ENCODE results near the gene CREB1. TPM values are rescaled to one million over a fixed set of nuclear protein-coding genes. Genes with fewer than 3 reads are reported as not detected.

Gene CREB1
- total and polyA plus RNA-seq, 10 of the 15 experiments (the other 5 are each of a cell fraction or from before 2014, with no cell fraction given): 13.4 to 76.9 (median 39.5) TPM

- no peaks in the 10 kb centered on the region for H3K79me2 ChIP-seq (ENCODE audit: control insufficient read depth, insufficient read depth, low read length)
- ChIA-PET SMC1A (ENCODE audit: uncharacterized antibody, unreplicated experiment) (interaction anchor here (0.6 to 2.3 kb wide), 3 partner anchors 13 to 24 kb away, joined by 3 to 9 read pairs (median 3); no protein-coding TSS in a partner anchor), CTCF (no interaction called here), POLR2A (interaction anchor here (2.5 kb wide), 1 partner anchor 19 kb away, joined by 8 read pairs; no protein-coding TSS in a partner anchor), RAD21 (ENCODE audit: unreplicated experiment) (interaction anchor here (1.0 kb wide), 1 partner anchor 139 kb away, joined by 3 read pairs; no protein-coding TSS in a partner anchor)
- H4K20me1 ChIP-seq (ENCODE audit: control insufficient read depth, insufficient read depth): no peaks in the 10 kb centered on the region
- H2AFZ ChIP-seq (ENCODE audit: control insufficient read depth, low read depth, low read length): no peak overlapping the region
- TF ChIP-seq KDM1A (IDR thresholded peaks at IDR 0.05; ENCODE audit: borderline replicate concordance): no peak
- no peak for TF ChIP-seq RFX5 (IDR thresholded peaks at IDR 0.05; ENCODE audit: low read depth, low read length)
- TF ChIP-seq ATF7 (IDR thresholded peaks at IDR 0.05; ENCODE audit: low read depth): no peak
- TF ChIP-seq ZNF274 (IDR thresholded peaks at IDR 0.05; ENCODE audit: insufficient read depth, insufficient read length): no peak
- no peak for TF ChIP-seq NRF1 (conservative IDR thresholded peaks at IDR 0.05; ENCODE audit: low read depth, low read length)
- FAIRE-seq (no peak), ATAC-seq (no peak), DNase-seq (ENCODE audit: low read depth, low spot score) (no peak)
- H3K27me3 ChIP-seq (replicated peaks in 1 of 2; ENCODE audit: control insufficient read depth in 2 of 2, insufficient read depth in 2 of 2, low read length in 1 of 2): no peaks in the 10 kb centered on the region
- H3K4me1 ChIP-seq (ENCODE audit: control insufficient read depth, insufficient read depth, low read length): peaks cover 5% of the 10 kb centered on the region
- intact Hi-C loops (cut with micrococcal nuclease; ENCODE audit: unreplicated experiment) (no loop called here), in situ Hi-C loops (cut with MboI) (no loop called here)
- no peak overlapping the region for H3K4me3 ChIP-seq
- no peak overlapping the region for H3K9ac ChIP-seq (ENCODE audit: control insufficient read depth, insufficient read depth, low read length)
- no peak overlapping the region for H3K27ac ChIP-seq (ENCODE audit: control insufficient read depth, insufficient read depth)
- no TSS peak for BruUV-seq (replicated peaks)
- H3K4me2 ChIP-seq (ENCODE audit: control insufficient read depth, insufficient read depth): no peak overlapping the region
- 100% methylated on average over 4 of the region's 4 CpGs for WGBS (ENCODE audit: insufficient coverage, insufficient replicate concordance, low lambda C conversion rate, missing lambda C conversion rate)
- no peaks in the 10 kb centered on the region for H3K9me3 ChIP-seq (replicated peaks; ENCODE audit: control insufficient read depth, insufficient read depth, low read length)
- H3K36me3 ChIP-seq (ENCODE audit: control insufficient read depth in 2 of 2, insufficient read depth in 2 of 2, low read length in 1 of 2): no peaks in the 10 kb centered on the region
Observed at GRCh38 chr2:207483477-207483876, 46.3 kb upstream of the CREB1 start.
